WTC11 (cell line): ENCODE measurements around the gene TMEM94.

Experiments used
- ELF4 ChIP-seq: sonication (generic); formaldehyde crosslinking; IDR thresholded peaks from 2 replicates; pipeline ENCODE4 v1.8.1; 2022; ENCODE audit warnings: low read depth, mild to moderate bottlenecking, moderate library complexity, missing genetic modification reagents
- NFE2L1 ChIP-seq: sonication (generic); formaldehyde crosslinking; IDR thresholded peaks from 2 replicates; pipeline ENCODE4 v1.8.1; 2023; ENCODE audit warnings: missing genetic modification reagents
- NFYB ChIP-seq: sonication (generic); formaldehyde crosslinking; conservative IDR thresholded peaks from 2 replicates; pipeline ENCODE4 v1.8.0; 2022; ENCODE audit warnings: low read depth, missing genetic modification reagents
- NR3C1 ChIP-seq: sonication (generic); formaldehyde crosslinking; conservative IDR thresholded peaks from 2 replicates; pipeline ENCODE4 v1.8.1; 2023; ENCODE audit warnings: low read depth, mild to moderate bottlenecking, missing genetic modification reagents
- TEAD4 ChIP-seq: sonication (generic); formaldehyde crosslinking; IDR thresholded peaks from 2 replicates; pipeline ENCODE4 v1.8.0; 2022; ENCODE audit warnings: mild to moderate bottlenecking, missing genetic modification reagents
- TF ChIP-seq, protein P1 (sequence below): fragments of 200-600 bp; IDR thresholded peaks from 2 replicates; pipeline ENCODE4 v1.8.0; 2022; ENCODE audit warnings: antibody characterized with exemption
- TF ChIP-seq, protein P2 (sequence below): sonication (generic); formaldehyde crosslinking; IDR thresholded peaks from 2 replicates; pipeline ENCODE4 v1.8.0; 2022; ENCODE audit warnings: mild to moderate bottlenecking, missing genetic modification reagents
- TF ChIP-seq, protein P3 (sequence below): sonication (generic); formaldehyde crosslinking; IDR thresholded peaks from 2 replicates; pipeline ENCODE4 v1.8.0; 2022; ENCODE audit warnings: mild to moderate bottlenecking, missing genetic modification reagents

DNA sequence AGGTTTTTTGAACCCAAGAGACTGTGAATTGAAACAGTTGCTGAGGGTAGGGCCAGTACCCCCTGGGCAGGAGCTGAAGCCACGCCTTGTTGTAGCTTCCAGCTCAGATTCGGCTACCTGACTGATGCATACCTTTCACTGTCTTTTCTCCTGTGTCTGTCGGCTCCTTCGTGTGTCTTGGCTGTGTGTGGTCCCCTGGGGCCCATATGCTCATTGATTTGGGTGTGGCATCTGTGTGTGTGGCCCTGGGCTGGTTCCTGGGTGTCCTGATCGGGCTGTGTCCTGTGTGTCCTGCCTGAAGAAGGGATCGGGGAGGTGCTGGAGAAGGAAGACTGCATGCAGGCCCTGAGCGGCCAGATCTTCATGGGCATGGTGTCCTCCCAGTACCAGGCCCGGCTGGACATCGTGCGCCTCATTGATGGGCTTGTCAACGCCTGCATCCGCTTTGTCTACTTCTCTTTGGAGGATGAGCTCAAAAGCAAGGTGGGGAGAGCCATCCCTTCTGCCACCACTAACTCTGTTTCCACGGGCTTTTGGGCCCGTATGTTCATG is 38.0 kb downstream of the TMEM94 start:
- no peak for TF ChIP-seq NFYB (CRISPR knock-in tag)
- TF ChIP-seq, protein P1, sequence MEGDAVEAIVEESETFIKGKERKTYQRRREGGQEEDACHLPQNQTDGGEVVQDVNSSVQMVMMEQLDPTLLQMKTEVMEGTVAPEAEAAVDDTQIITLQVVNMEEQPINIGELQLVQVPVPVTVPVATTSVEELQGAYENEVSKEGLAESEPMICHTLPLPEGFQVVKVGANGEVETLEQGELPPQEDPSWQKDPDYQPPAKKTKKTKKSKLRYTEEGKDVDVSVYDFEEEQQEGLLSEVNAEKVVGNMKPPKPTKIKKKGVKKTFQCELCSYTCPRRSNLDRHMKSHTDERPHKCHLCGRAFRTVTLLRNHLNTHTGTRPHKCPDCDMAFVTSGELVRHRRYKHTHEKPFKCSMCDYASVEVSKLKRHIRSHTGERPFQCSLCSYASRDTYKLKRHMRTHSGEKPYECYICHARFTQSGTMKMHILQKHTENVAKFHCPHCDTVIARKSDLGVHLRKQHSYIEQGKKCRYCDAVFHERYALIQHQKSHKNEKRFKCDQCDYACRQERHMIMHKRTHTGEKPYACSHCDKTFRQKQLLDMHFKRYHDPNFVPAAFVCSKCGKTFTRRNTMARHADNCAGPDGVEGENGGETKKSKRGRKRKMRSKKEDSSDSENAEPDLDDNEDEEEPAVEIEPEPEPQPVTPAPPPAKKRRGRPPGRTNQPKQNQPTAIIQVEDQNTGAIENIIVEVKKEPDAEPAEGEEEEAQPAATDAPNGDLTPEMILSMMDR: no peak
- TF ChIP-seq, protein P2, sequence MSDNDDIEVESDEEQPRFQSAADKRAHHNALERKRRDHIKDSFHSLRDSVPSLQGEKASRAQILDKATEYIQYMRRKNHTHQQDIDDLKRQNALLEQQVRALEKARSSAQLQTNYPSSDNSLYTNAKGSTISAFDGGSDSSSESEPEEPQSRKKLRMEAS: no peak
- TF ChIP-seq, protein P3, sequence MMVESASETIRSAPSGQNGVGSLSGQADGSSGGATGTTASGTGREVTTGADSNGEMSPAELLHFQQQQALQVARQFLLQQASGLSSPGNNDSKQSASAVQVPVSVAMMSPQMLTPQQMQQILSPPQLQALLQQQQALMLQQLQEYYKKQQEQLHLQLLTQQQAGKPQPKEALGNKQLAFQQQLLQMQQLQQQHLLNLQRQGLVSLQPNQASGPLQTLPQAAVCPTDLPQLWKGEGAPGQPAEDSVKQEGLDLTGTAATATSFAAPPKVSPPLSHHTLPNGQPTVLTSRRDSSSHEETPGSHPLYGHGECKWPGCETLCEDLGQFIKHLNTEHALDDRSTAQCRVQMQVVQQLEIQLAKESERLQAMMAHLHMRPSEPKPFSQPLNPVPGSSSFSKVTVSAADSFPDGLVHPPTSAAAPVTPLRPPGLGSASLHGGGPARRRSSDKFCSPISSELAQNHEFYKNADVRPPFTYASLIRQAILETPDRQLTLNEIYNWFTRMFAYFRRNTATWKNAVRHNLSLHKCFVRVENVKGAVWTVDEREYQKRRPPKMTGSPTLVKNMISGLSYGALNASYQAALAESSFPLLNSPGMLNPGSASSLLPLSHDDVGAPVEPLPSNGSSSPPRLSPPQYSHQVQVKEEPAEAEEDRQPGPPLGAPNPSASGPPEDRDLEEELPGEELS (CRISPR knock-in tag): no peak
- no peak for TF ChIP-seq NR3C1 (CRISPR knock-in tag)
- TF ChIP-seq TEAD4 (CRISPR knock-in tag): no peak
- no peak for TF ChIP-seq ELF4
- no peak for TF ChIP-seq NFE2L1 (CRISPR knock-in tag)
